ENCODE results near the gene IFI27L2. TPM values are rescaled to one million over a fixed set of nuclear protein-coding genes. Genes with fewer than 3 reads are reported as not detected.

Gene IFI27L2
- total and polyA plus RNA-seq, 4 donors: 1.7 to 7.2 (median 6.1) TPM

DNA sequence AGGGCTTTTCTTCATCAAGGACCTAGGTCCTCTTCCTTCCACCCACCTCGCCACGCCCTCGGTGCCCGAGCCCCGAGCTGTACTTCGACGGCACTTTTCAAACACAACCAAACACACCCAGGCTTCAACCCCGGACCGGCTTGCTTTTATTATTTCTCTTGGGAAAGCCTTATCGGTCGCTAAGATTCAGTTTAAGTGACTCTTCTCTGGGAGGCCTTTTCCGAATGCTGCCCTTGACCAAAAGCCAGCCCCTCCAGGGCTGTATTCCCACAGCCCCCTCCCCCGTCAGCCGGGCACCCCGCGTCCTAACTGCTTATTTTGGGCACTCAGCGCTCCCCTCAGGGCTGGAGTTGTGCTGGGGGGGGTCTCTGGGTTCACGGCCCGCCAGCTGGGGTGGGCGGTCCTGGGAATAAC, 44.1 kb upstream of the IFI27L2 start (continued):
- TF ChIP-seq, protein P1, sequence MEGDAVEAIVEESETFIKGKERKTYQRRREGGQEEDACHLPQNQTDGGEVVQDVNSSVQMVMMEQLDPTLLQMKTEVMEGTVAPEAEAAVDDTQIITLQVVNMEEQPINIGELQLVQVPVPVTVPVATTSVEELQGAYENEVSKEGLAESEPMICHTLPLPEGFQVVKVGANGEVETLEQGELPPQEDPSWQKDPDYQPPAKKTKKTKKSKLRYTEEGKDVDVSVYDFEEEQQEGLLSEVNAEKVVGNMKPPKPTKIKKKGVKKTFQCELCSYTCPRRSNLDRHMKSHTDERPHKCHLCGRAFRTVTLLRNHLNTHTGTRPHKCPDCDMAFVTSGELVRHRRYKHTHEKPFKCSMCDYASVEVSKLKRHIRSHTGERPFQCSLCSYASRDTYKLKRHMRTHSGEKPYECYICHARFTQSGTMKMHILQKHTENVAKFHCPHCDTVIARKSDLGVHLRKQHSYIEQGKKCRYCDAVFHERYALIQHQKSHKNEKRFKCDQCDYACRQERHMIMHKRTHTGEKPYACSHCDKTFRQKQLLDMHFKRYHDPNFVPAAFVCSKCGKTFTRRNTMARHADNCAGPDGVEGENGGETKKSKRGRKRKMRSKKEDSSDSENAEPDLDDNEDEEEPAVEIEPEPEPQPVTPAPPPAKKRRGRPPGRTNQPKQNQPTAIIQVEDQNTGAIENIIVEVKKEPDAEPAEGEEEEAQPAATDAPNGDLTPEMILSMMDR (IDR thresholded peaks at IDR 0.05; ENCODE audit: low read depth, low read length, missing input control): no peak
- no peak for TF ChIP-seq FOXA1 (IDR thresholded peaks at IDR 0.05)

DNA sequence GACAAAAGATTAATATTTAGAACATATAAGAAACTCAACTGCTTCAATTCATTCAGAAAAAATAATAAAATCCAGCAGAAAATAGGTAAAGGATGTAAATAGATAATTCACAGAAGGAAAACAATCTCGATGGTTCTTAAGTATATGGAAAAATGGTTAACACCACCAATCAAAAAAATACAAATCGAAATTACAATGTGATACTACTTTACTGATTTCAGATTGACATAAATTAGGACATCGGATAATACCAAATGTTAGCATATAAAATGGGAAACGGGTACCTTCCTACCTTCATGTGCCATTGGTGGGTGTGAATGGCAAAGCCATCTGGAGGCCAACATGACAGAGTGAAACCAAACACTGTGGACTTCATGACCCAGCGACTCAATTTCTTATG, 43.1 kb upstream of the IFI27L2 start:
- H3K9me3 ChIP-seq (ENCODE audit: control insufficient read depth in 4 of 4, low read length in 3 of 4): no peaks in the 10 kb centered on the region
- H3K36me3 ChIP-seq (ENCODE audit: control insufficient read depth in 4 of 4, insufficient read depth in 3 of 4, low read depth in 1 of 4, low read length in 3 of 4): no peaks in the 10 kb centered on the region
- no peak overlapping the region for H3K9ac ChIP-seq (ENCODE audit: low read depth in 1 of 2, low read length in 2 of 2)
- no peak for DNase-seq (ENCODE audit: low spot score)
- H3K4me1 ChIP-seq (ENCODE audit: control insufficient read depth in 4 of 4, insufficient read depth in 4 of 4, low read length in 3 of 4): peaks cover 5 to 17% (median 8%) of the 10 kb centered on the region in 4 donors
- no peaks in the 10 kb centered on the region for H3K27me3 ChIP-seq (ENCODE audit: control insufficient read depth in 4 of 4, insufficient read depth in 4 of 4, low read length in 3 of 4)
- H3K27ac ChIP-seq (ENCODE audit: low read depth in 1 of 2, low read length in 2 of 2): no peak overlapping the region
- H3K4me3 ChIP-seq (ENCODE audit: low read depth in 1 of 3, low read length in 3 of 3): no peak overlapping the region
- TF ChIP-seq JUND (IDR thresholded peaks at IDR 0.05) (no peak), TAF1 (conservative IDR thresholded peaks at IDR 0.05) (no peak), HNF4A (conservative IDR thresholded peaks at IDR 0.05) (no peak), EGR1 (IDR thresholded peaks at IDR 0.05; ENCODE audit: low read depth in 2 of 2) (no peak), HNF4G (IDR thresholded peaks at IDR 0.05) (no peak), SP1 (IDR thresholded peaks at IDR 0.05) (no peak), RXRA (IDR thresholded peaks at IDR 0.05) (no peak), GABPA (IDR thresholded peaks at IDR 0.05 in 1 of 2, conservative IDR thresholded peaks at IDR 0.05 in 1 of 2) (no peak), RAD21 (IDR thresholded peaks at IDR 0.05) (no peak), NR2F2 (IDR thresholded peaks at IDR 0.05) (no peak)
- TF ChIP-seq, protein P2, sequence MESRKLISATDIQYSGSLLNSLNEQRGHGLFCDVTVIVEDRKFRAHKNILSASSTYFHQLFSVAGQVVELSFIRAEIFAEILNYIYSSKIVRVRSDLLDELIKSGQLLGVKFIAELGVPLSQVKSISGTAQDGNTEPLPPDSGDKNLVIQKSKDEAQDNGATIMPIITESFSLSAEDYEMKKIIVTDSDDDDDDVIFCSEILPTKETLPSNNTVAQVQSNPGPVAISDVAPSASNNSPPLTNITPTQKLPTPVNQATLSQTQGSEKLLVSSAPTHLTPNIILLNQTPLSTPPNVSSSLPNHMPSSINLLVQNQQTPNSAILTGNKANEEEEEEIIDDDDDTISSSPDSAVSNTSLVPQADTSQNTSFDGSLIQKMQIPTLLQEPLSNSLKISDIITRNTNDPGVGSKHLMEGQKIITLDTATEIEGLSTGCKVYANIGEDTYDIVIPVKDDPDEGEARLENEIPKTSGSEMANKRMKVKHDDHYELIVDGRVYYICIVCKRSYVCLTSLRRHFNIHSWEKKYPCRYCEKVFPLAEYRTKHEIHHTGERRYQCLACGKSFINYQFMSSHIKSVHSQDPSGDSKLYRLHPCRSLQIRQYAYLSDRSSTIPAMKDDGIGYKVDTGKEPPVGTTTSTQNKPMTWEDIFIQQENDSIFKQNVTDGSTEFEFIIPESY (IDR thresholded peaks at IDR 0.05): no peak
- TF ChIP-seq, protein P3, sequence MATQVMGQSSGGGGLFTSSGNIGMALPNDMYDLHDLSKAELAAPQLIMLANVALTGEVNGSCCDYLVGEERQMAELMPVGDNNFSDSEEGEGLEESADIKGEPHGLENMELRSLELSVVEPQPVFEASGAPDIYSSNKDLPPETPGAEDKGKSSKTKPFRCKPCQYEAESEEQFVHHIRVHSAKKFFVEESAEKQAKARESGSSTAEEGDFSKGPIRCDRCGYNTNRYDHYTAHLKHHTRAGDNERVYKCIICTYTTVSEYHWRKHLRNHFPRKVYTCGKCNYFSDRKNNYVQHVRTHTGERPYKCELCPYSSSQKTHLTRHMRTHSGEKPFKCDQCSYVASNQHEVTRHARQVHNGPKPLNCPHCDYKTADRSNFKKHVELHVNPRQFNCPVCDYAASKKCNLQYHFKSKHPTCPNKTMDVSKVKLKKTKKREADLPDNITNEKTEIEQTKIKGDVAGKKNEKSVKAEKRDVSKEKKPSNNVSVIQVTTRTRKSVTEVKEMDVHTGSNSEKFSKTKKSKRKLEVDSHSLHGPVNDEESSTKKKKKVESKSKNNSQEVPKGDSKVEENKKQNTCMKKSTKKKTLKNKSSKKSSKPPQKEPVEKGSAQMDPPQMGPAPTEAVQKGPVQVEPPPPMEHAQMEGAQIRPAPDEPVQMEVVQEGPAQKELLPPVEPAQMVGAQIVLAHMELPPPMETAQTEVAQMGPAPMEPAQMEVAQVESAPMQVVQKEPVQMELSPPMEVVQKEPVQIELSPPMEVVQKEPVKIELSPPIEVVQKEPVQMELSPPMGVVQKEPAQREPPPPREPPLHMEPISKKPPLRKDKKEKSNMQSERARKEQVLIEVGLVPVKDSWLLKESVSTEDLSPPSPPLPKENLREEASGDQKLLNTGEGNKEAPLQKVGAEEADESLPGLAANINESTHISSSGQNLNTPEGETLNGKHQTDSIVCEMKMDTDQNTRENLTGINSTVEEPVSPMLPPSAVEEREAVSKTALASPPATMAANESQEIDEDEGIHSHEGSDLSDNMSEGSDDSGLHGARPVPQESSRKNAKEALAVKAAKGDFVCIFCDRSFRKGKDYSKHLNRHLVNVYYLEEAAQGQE (IDR thresholded peaks at IDR 0.05): no peak
- TF ChIP-seq, protein P4, sequence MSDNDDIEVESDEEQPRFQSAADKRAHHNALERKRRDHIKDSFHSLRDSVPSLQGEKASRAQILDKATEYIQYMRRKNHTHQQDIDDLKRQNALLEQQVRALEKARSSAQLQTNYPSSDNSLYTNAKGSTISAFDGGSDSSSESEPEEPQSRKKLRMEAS (IDR thresholded peaks at IDR 0.05): no peak
- TF ChIP-seq, protein P1 (IDR thresholded peaks at IDR 0.05; ENCODE audit: low read depth, low read length, missing input control): no peak
- TF ChIP-seq, protein P5, sequence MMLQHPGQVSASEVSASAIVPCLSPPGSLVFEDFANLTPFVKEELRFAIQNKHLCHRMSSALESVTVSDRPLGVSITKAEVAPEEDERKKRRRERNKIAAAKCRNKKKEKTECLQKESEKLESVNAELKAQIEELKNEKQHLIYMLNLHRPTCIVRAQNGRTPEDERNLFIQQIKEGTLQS (IDR thresholded peaks at IDR 0.05): no peak
- 86% methylated on average over 5 of the region's 5 CpGs for WGBS
